Smooth muscle cell of the brain vasculature (primary cell): ENCODE measurements around the gene MYOD1.

Experiments
- DNase-seq: peaks from one replicate; pipeline ENCODE4 v3.0.0-alpha.2; 2012; ENCODE audit warnings: low read depth, low spot score

MYOD1 gene

GRCh38 chr11:17750013-17750800 lies 30.8 kb downstream of the MYOD1 start:
- DNase-seq, result no peak

GRCh38 chr11:17750801-17751165 lies 31.4 kb downstream of the MYOD1 start:
- no peak for DNase-seq

- DNase-seq, result no peak
Observed at GRCh38 chr11:17751558-17751957, 32.2 kb downstream of the MYOD1 start.

- no peak for DNase-seq
Observed at GRCh38 chr11:17752144-17752543, 32.8 kb downstream of the MYOD1 start.

- DNase-seq, result no peak
Observed at GRCh38 chr11:17753153-17753552, 33.8 kb downstream of the MYOD1 start.

GRCh38 chr11:17753641-17754040 lies 34.3 kb downstream of the MYOD1 start:
- no peak for DNase-seq

GRCh38 chr11:17755891-17756290 lies 36.5 kb downstream of the MYOD1 start:
- DNase-seq, result no peak

GRCh38 chr11:17760102-17761029 lies 41.0 kb downstream of the MYOD1 start:
- no peak for DNase-seq

GRCh38 chr11:17762309-17762974 lies 43.1 kb downstream of the MYOD1 start:
- no peak for DNase-seq

GRCh38 chr11:17763244-17763643 lies 43.9 kb downstream of the MYOD1 start:
- DNase-seq, result no peak

- DNase-seq, result no peak
Observed at GRCh38 chr11:17763703-17764102, 44.3 kb downstream of the MYOD1 start.

GRCh38 chr11:17764446-17765218 lies 45.3 kb downstream of the MYOD1 start:
- DNase-seq, result no peak

GRCh38 chr11:17765356-17766072 lies 46.1 kb downstream of the MYOD1 start:
- DNase-seq, result no peak

- no peak for DNase-seq
Observed at GRCh38 chr11:17766073-17766359, 46.6 kb downstream of the MYOD1 start.

GRCh38 chr11:17766590-17766989 lies 47.2 kb downstream of the MYOD1 start:
- DNase-seq, result no peak

- no peak for DNase-seq
Observed at GRCh38 chr11:17767301-17767885, 48.0 kb downstream of the MYOD1 start.

- no peak for DNase-seq
Observed at GRCh38 chr11:17767914-17768313, 48.5 kb downstream of the MYOD1 start.

GRCh38 chr11:17768547-17768946 lies 49.2 kb downstream of the MYOD1 start:
- no peak for DNase-seq

- DNase-seq, result no peak
Observed at GRCh38 chr11:17769218-17769617, 49.8 kb downstream of the MYOD1 start.

GRCh38 chr11:17770048-17770652 lies 50.8 kb downstream of the MYOD1 start:
- DNase-seq, result no peak
